Activated CD4-positive, CD25-positive, alpha-beta regulatory T cell treated with anti-CD3 and anti-CD28 coated beads, Interleukin-2, amount 50 U/mL, for 72 hours (primary cell): ENCODE measurements around the gene HSPA5.
"Not testable (repeated sequence)": the region's sequence is repeated elsewhere in the genome, so short reads cannot be mapped to it uniquely, and the experiment has no call there.

Source experiments
- DNase-seq: peaks from one replicate; pipeline ENCODE4 v3.0.0; 2021

HSPA5 gene

GRCh38 chr9:125241000-125241862 lies at the start of gene HSPA5:
Gene HSPA5, minus strand, starts transcription at chr9:125241343. Its CDS starts 217 bp downstream, at chr9:125241126.
- DNase-seq = peak; percentile 98

DNA sequence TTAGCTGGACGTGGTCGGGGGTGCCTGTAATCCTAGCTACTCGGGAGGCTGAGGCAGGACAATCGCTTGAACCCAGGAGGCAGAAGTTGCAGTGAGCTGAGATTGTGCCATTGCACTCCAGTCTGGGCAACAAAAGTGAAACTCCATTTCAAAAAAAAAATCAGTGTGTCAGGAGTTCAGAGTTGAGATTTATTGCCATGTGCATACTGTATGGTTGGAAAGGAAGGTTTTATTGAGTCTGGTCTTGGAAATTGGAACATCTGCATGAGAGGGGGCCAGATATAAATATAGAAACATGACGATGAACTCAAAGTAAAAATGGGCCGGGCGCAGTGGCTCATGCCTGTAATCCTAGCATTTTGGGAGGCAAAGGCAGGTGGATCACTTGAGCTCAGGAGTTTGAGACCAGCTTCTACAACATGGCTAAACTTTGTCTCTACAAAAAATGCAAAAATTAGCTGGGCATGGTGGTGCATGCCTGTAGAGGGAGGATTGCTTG lies 45.8 kb upstream of the HSPA5 start:
- DNase-seq = not testable (repeated sequence)

DNA sequence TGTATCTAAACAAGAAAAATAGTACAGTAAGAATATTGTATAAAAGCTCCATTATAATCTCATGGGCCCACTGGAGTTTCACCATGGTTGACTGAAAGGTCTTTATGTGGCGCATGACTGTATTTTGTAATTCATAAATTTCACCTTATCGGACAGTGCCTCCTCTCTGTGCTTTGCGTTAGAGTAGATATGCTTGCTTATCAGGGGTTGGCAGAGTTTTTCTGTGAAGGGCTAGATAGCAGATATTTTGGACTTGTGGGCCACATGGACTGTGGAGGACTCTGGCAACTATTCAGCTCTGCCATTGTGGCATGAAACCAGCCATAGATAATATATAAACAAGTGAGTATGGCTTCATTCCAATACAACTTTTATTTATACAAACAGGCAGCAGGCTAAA lies 43.7 kb upstream of the HSPA5 start:
- no peak for DNase-seq

DNA sequence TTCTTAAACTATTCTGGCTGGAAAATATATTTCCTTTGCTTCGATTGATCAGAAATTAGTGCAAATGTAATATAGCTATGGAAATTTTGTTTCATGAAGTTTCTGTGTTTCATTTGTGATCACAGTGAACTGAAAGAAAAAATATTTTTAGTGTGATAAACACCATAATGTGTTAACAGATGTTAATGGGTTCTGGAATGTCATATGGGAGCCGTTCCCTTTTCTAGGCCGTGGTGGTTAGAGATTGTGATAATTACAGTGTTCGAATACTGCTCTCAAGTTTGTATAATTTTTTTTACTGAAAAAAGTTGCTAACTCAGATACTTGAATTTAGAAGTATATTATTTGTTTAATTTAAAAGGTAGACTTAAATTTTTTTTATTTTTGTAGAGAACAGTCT lies 39.8 kb upstream of the HSPA5 start:
- DNase-seq = no peak

DNA sequence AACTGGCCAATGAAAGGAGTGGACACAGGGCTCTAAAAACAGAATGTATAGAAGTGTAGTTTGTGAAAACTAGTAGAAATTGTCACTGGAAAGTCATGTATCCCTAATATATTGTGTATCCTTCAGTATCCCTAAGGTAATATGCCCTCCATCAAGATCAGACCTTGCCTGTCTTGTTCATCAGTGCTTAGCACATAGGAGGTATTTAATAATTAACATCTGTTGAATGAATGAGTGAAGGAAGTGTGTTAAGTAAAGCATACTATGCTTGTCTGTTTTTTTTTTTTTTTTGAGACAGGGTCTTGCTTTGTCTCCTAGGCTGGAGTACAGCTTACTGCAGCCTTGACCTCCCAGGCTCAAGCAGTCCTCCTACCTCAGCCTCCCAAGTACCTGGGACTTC lies 36.3 kb upstream of the HSPA5 start:
- DNase-seq = no peak

DNA sequence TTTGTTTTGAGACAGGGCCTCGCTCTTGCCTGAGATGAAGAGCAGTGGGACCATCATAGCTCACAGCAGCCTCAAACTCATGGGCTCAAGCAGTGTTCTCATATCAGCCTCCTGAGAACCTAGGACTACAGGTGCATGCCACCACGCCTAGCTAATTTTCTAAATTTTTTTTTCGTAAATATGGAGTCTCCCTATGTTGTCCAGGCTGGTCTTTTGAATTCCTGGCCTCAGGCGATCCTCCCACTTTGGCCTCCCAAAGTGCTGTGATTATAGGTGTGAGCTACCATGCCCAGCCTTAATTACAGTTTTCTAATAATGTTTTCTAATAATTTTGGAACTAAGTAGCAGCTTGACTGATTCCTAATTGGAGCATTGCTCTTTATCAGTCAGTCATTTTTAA lies 35.6 kb upstream of the HSPA5 start:
- no peak for DNase-seq

- DNase-seq = no peak
These were observed 31.6 kb upstream of the HSPA5 start for GRCh38 chr9:125272697-125273096.

- DNase-seq = no peak
These were observed 29.9 kb upstream of the HSPA5 start for GRCh38 chr9:125271081-125271480.

DNA sequence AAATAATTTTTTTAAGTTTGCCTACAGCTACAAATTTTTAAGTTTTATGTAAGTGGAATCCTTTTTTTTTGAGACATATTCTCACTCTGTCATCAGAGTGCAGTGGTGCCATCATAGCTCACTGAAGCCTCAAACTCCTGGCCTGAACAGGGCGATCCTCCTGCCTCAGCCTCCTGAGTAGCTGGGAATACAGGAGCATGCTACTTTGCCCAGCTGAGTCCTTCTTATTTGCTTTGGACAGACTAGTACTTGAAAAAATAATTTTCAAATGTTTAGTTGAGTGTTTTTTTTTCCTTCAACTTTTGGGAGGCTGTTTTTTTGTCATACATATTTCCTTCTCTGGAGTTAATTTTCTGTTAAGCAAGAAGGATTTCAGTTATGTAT lies 27.9 kb upstream of the HSPA5 start:
- DNase-seq = no peak

GRCh38 chr9:125268394-125269013 lies 27.4 kb upstream of the HSPA5 start:
- no peak for DNase-seq

- DNase-seq = not testable (repeated sequence)
These were observed 22.9 kb upstream of the HSPA5 start for GRCh38 chr9:125264068-125264467.

GRCh38 chr9:125262294-125262991 lies 21.3 kb upstream of the HSPA5 start:
- no peak for DNase-seq

DNA sequence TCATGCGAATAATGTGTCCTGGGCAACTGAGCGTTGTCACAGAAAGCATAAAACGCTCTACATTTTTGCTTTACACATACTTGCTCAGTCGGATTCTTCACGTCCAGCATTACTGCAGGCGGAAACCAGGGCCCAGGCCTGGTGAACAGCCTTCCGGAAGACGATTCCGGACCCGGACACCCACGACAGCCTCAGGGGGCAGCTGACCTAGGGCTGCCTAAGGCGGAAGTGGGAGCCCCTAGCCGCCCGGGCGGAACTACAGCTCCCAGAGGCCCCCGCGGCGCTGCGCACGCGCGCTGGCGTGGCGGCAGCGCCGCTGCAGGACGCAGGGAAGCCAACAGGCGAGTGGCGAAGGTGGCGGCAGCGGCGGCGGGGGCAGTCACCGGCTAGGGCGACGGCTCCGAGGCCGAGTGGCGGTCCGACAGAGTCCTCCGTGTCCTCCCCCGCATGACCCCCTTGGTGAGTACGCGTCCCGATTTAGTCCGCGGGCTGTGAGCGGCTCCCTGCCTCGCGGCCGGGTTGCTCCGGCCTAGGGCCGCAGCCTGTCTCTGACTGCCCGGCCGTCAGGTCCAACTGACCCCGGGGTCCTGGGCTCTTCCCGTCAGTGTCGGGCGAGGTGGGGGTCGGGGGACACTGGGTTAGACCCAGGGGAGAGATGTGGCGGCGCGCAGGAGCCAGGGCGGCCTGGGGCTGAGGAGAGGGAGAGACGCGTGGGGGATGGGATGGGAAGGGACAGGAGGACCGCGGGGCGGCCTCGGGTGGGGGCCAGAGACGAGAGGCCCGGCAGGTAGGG lies 20.6 kb upstream of the HSPA5 start, which contains the start of gene GAPVD1:
TSS of gene GAPVD1 (plus strand) at position 326 of the 793 bp plus-strand sequence. CDS start 37,096 bp downstream, outside the sequence.
- DNase-seq = peak; percentile 91

- DNase-seq = no peak
These were observed 19.4 kb upstream of the HSPA5 start for GRCh38 chr9:125260561-125260960.

DNA sequence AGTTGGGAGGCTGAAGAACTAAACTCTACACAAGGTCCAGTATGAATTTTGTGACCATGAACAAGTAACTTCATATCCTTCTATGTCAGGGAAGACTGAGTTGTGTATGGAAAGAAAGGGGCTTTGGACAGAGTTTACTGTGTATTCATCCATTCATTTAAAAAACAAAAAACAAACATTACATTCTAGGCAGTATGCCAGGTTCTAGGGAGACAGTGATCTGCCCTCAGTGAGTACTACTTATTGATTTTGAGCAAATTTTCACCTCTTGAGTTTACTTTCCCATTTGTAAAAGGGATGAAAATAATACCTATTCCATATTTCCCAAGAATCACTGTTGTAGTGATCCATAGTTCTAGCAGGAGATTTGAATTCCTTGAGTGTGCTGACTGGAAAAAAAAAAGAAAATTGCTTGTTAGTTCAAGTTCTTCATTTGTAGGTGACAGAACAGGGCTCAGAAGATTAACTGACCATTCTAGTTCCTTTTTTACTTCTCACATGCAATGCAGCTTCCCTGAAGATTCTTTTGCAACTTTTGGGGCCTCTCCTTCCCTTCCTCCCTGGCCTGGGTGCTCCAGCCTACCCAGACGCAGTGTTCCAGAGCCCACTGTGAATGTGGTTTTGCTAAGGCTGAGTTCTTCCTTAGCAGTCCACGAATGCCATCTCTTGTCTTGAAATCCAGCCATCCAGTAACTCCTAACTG lies 17.8 kb upstream of the HSPA5 start:
- no peak for DNase-seq

- DNase-seq = no peak
These were observed 17.1 kb upstream of the HSPA5 start for GRCh38 chr9:125258160-125258785.

DNA sequence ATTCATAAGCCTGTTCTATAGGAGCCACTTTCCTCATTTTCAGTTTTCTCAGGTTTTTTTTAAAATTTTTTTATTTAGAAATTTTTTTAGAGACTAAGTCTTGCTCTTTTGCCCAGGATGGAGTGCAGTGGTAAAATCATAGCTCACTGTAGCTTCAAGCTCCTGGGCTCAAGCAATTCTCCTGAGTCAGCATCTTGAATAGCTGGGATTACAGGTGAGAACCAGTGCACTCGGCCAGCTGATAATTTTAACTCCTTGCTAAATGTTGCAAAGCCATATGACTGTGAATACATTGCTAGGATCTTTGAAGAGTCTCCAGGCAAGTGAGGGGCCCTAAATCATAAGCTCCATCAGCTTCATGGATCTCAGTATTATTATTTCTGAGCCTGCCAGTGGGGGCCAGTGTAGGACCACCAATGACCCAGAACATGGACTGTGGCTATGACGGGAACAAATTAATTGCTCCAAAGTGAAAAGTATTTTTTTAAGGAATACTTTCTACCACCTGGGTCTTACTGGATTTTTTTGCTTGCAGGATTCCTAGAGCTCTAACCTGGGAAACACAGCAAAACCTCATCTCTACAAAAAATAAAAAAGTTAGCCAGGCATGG lies 14.7 kb upstream of the HSPA5 start:
- DNase-seq = no peak

- no peak for DNase-seq
These were observed 13.1 kb upstream of the HSPA5 start for GRCh38 chr9:125254231-125254630.

DNA sequence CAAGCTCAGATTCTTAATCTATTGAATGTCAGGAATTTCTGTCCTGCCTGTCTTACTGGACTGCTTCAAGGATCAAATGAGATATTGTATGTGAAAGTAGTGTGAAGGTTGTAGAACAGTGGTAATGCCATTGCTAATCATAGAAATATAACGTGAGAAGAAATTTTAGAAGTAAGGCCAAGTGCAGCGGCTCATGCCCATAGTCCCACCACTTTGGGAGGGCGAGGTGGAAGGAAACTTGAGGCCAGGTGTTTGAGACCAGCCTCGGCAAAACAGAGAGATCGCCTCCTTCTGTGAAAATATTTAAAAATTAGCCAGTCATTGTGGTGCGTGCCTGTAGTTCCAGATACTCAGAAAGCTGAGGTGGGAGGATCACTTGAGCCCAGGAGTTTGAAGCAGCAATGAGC lies 5.1 kb upstream of the HSPA5 start:
- DNase-seq = no peak

GRCh38 chr9:125243792-125244260 lies 2.7 kb upstream of the HSPA5 start:
- DNase-seq = no peak
